ENCODE results near the gene CD180.

The CD180 gene

GRCh38 chr5:67234671-67235176 is 38.1 kb upstream of the CD180 start:
- Histone ChIP-seq H3K27me3 (ENCODE audit: control insufficient read depth, insufficient read depth, low read length) (no peaks in the 10 kb centered on the region), H3K4me3 (ENCODE audit: low read length) (peak overlapping the region; percentile 41), H3K9ac (ENCODE audit: low read depth, low read length) (peak overlapping the region; percentile 15), H3K4me1 (ENCODE audit: control insufficient read depth, insufficient read depth, low read length) (peaks cover 26% of the 10 kb centered on the region), H3K36me3 (ENCODE audit: insufficient read depth, low read length) (no peaks in the 10 kb centered on the region), H3K9me3 (replicated peaks; ENCODE audit: low read length) (no peaks in the 10 kb centered on the region), H3K4me2 (ENCODE audit: low read length) (peak overlapping the region; percentile 70)

GRCh38 chr5:67233075-67233474 is 36.5 kb upstream of the CD180 start:
- Histone ChIP-seq H3K4me2 (ENCODE audit: low read length) (no peak overlapping the region), H3K4me3 (ENCODE audit: low read length) (no peak overlapping the region), H3K4me1 (ENCODE audit: control insufficient read depth, insufficient read depth, low read length) (peaks cover 24% of the 10 kb centered on the region), H3K36me3 (ENCODE audit: insufficient read depth, low read length) (no peaks in the 10 kb centered on the region), H3K27me3 (ENCODE audit: control insufficient read depth, insufficient read depth, low read length) (no peaks in the 10 kb centered on the region), H3K9me3 (replicated peaks; ENCODE audit: low read length) (no peaks in the 10 kb centered on the region), H3K9ac (ENCODE audit: low read depth, low read length) (no peak overlapping the region)

- H3K4me1 ChIP-seq (ENCODE audit: control insufficient read depth, insufficient read depth, low read length) = no peaks in the 10 kb centered on the region
- no peaks in the 10 kb centered on the region for H3K9me3 ChIP-seq (replicated peaks; ENCODE audit: low read length)
- no peak overlapping the region for H3K4me3 ChIP-seq (ENCODE audit: low read length)
- no peak overlapping the region for H3K9ac ChIP-seq (ENCODE audit: low read depth, low read length)
- no peaks in the 10 kb centered on the region for H3K36me3 ChIP-seq (ENCODE audit: insufficient read depth, low read length)
- H3K4me2 ChIP-seq (ENCODE audit: low read length) = no peak overlapping the region
- H3K27me3 ChIP-seq (ENCODE audit: control insufficient read depth, insufficient read depth, low read length) = no peaks in the 10 kb centered on the region
Measured at GRCh38 chr5:67223211-67223610, 26.6 kb upstream of the CD180 start.

- Histone ChIP-seq H3K27me3 (ENCODE audit: control insufficient read depth, insufficient read depth, low read length) (no peaks in the 10 kb centered on the region), H3K4me3 (ENCODE audit: low read length) (no peak overlapping the region), H3K36me3 (ENCODE audit: insufficient read depth, low read length) (no peaks in the 10 kb centered on the region), H3K4me2 (ENCODE audit: low read length) (no peak overlapping the region), H3K9ac (ENCODE audit: low read depth, low read length) (no peak overlapping the region), H3K4me1 (ENCODE audit: control insufficient read depth, insufficient read depth, low read length) (no peaks in the 10 kb centered on the region), H3K9me3 (replicated peaks; ENCODE audit: low read length) (no peaks in the 10 kb centered on the region)
Measured at GRCh38 chr5:67222243-67223025, 25.8 kb upstream of the CD180 start.

- Histone ChIP-seq H3K36me3 (ENCODE audit: insufficient read depth, low read length) (no peaks in the 10 kb centered on the region), H3K9ac (ENCODE audit: low read depth, low read length) (no peak overlapping the region), H3K4me1 (ENCODE audit: control insufficient read depth, insufficient read depth, low read length) (no peaks in the 10 kb centered on the region), H3K4me2 (ENCODE audit: low read length) (no peak overlapping the region), H3K4me3 (ENCODE audit: low read length) (no peak overlapping the region), H3K9me3 (replicated peaks; ENCODE audit: low read length) (no peaks in the 10 kb centered on the region), H3K27me3 (ENCODE audit: control insufficient read depth, insufficient read depth, low read length) (no peaks in the 10 kb centered on the region)
Measured at GRCh38 chr5:67221487-67222242, 25.1 kb upstream of the CD180 start.

GRCh38 chr5:67216564-67216963 is 20.0 kb upstream of the CD180 start:
- no peaks in the 10 kb centered on the region for H3K36me3 ChIP-seq (ENCODE audit: insufficient read depth, low read length)
- H3K27me3 ChIP-seq (ENCODE audit: control insufficient read depth, insufficient read depth, low read length) = no peaks in the 10 kb centered on the region
- no peak overlapping the region for H3K9ac ChIP-seq (ENCODE audit: low read depth, low read length)
- H3K4me1 ChIP-seq (ENCODE audit: control insufficient read depth, insufficient read depth, low read length) = peaks cover 19% of the 10 kb centered on the region
- H3K9me3 ChIP-seq (replicated peaks; ENCODE audit: low read length) = no peaks in the 10 kb centered on the region
- no peak overlapping the region for H3K4me2 ChIP-seq (ENCODE audit: low read length)
- H3K4me3 ChIP-seq (ENCODE audit: low read length) = no peak overlapping the region

- Histone ChIP-seq H3K9me3 (replicated peaks; ENCODE audit: low read length) (no peaks in the 10 kb centered on the region), H3K4me2 (ENCODE audit: low read length) (peak overlapping the region; percentile 57), H3K4me1 (ENCODE audit: control insufficient read depth, insufficient read depth, low read length) (peaks cover 19% of the 10 kb centered on the region), H3K27me3 (ENCODE audit: control insufficient read depth, insufficient read depth, low read length) (no peaks in the 10 kb centered on the region), H3K4me3 (ENCODE audit: low read length) (peak overlapping the region; percentile 5), H3K9ac (ENCODE audit: low read depth, low read length) (no peak overlapping the region), H3K36me3 (ENCODE audit: insufficient read depth, low read length) (no peaks in the 10 kb centered on the region)
Measured at GRCh38 chr5:67215519-67216471, 19.2 kb upstream of the CD180 start.

GRCh38 chr5:67214707-67215447 is 18.3 kb upstream of the CD180 start:
- Histone ChIP-seq H3K4me3 (ENCODE audit: low read length) (no peak overlapping the region), H3K27me3 (ENCODE audit: control insufficient read depth, insufficient read depth, low read length) (no peaks in the 10 kb centered on the region), H3K4me2 (ENCODE audit: low read length) (no peak overlapping the region), H3K9me3 (replicated peaks; ENCODE audit: low read length) (no peaks in the 10 kb centered on the region), H3K36me3 (ENCODE audit: insufficient read depth, low read length) (no peaks in the 10 kb centered on the region), H3K4me1 (ENCODE audit: control insufficient read depth, insufficient read depth, low read length) (peaks cover 19% of the 10 kb centered on the region), H3K9ac (ENCODE audit: low read depth, low read length) (no peak overlapping the region)

GRCh38 chr5:67214036-67214435 is 17.4 kb upstream of the CD180 start:
- H3K9me3 ChIP-seq (replicated peaks; ENCODE audit: low read length) = no peaks in the 10 kb centered on the region
- no peak overlapping the region for H3K9ac ChIP-seq (ENCODE audit: low read depth, low read length)
- H3K36me3 ChIP-seq (ENCODE audit: insufficient read depth, low read length) = no peaks in the 10 kb centered on the region
- peaks cover 19% of the 10 kb centered on the region for H3K4me1 ChIP-seq (ENCODE audit: control insufficient read depth, insufficient read depth, low read length)
- H3K27me3 ChIP-seq (ENCODE audit: control insufficient read depth, insufficient read depth, low read length) = no peaks in the 10 kb centered on the region
- H3K4me2 ChIP-seq (ENCODE audit: low read length) = no peak overlapping the region
- H3K4me3 ChIP-seq (ENCODE audit: low read length) = no peak overlapping the region

GRCh38 chr5:67211926-67212325 is 15.3 kb upstream of the CD180 start:
- Histone ChIP-seq H3K4me3 (ENCODE audit: low read length) (no peak overlapping the region), H3K9me3 (replicated peaks; ENCODE audit: low read length) (no peaks in the 10 kb centered on the region), H3K4me2 (ENCODE audit: low read length) (no peak overlapping the region), H3K9ac (ENCODE audit: low read depth, low read length) (no peak overlapping the region), H3K27me3 (ENCODE audit: control insufficient read depth, insufficient read depth, low read length) (no peaks in the 10 kb centered on the region), H3K4me1 (ENCODE audit: control insufficient read depth, insufficient read depth, low read length) (peaks cover 26% of the 10 kb centered on the region), H3K36me3 (ENCODE audit: insufficient read depth, low read length) (no peaks in the 10 kb centered on the region)

Measured in skeletal muscle satellite cell (primary cell).